Liver (tissue), 9 donors: Measurements from ENCODE around the gene RAB11A. TPM values are rescaled to one million over a fixed set of nuclear protein-coding genes. Genes with fewer than 3 reads are reported as not detected.

ENCODE experiments used
- DNase-seq: peaks from one replicate; pipeline ENCODE4 v3.0.0-alpha.2; 2017; ENCODE audit warnings: low spot score
- H3K27ac ChIP-seq, 2 donors: one replicate each; pipeline ENCODE4 v1.7.0; 2013; ENCODE audit warnings: inconsistent platforms in 2 of 2, low read length in 2 of 2, control low read depth in 1 of 2, low read depth in 1 of 2, mild to moderate bottlenecking in 1 of 2
- H3K27me3 ChIP-seq, 4 donors: one replicate each; pipeline versions ENCODE4 v1.6.1 to v1.7.0; 2013; ENCODE audit warnings: low read length in 3 of 4, inconsistent platforms in 1 of 4, mild to moderate bottlenecking in 1 of 4, moderate library complexity in 1 of 4; ENCODE audit not compliant: control insufficient read depth in 4 of 4, insufficient read depth in 4 of 4
- H3K36me3 ChIP-seq, 4 donors: one replicate each; pipeline versions ENCODE4 v1.6.1 to v1.7.0; 2013; ENCODE audit warnings: low read length in 3 of 4, mild to moderate bottlenecking in 3 of 4, low read depth in 1 of 4, moderate library complexity in 1 of 4; ENCODE audit not compliant: control insufficient read depth in 4 of 4, insufficient read depth in 3 of 4
- H3K4me1 ChIP-seq, 4 donors: one replicate each; pipeline versions ENCODE4 v1.6.1 to v1.7.0; 2013; ENCODE audit warnings: low read length in 3 of 4, mild to moderate bottlenecking in 3 of 4, moderate library complexity in 1 of 4; ENCODE audit not compliant: control insufficient read depth in 4 of 4, insufficient read depth in 4 of 4
- H3K4me3 ChIP-seq, 3 donors: one replicate each; pipeline versions ENCODE4 v1.6.1 to v1.7.0; 2013; ENCODE audit warnings: low read length in 3 of 3, control low read depth in 1 of 3, low read depth in 1 of 3, mild to moderate bottlenecking in 1 of 3
- H3K9ac ChIP-seq, 2 donors: one replicate each; pipeline ENCODE4 v1.7.0; 2013; ENCODE audit warnings: low read length in 2 of 2, mild to moderate bottlenecking in 2 of 2, moderate library complexity in 2 of 2, control low read depth in 1 of 2, low read depth in 1 of 2
- H3K9me3 ChIP-seq, 4 donors: one replicate each; pipeline versions ENCODE4 v1.6.1 to v1.7.0; 2013; ENCODE audit warnings: low read length in 3 of 4; ENCODE audit not compliant: control insufficient read depth in 4 of 4
- ATF3 ChIP-seq: IDR thresholded peaks from 2 replicates; pipeline ENCODE4 v1.6.1; 2016; ENCODE audit warnings: antibody characterized with exemption
- CTCF ChIP-seq: fragments of 150-350 bp; IDR thresholded peaks from 2 replicates; pipeline ENCODE4 v1.5.1; 2017; ENCODE audit warnings: improper control_type of control experiment, low read depth, low read length; ENCODE audit not compliant: missing input control
- EGR1 ChIP-seq, 2 donors: IDR thresholded peaks; 2 replicates each; pipeline ENCODE4 v1.6.1; 2016 to 2018; ENCODE audit warnings: antibody characterized with exemption in 2 of 2, low read depth in 2 of 2
- FOXA2 ChIP-seq: IDR thresholded peaks from 2 replicates; pipeline ENCODE4 v1.6.1; 2016; ENCODE audit warnings: antibody characterized with exemption
- GABPA ChIP-seq, 2 donors: IDR thresholded peaks in 1 of 2; conservative IDR thresholded peaks in 1 of 2; 2 replicates each; pipeline ENCODE4 v1.6.1; 2016; ENCODE audit warnings: antibody characterized with exemption in 2 of 2, mild to moderate bottlenecking in 1 of 2, moderate library complexity in 1 of 2
- HNF4A ChIP-seq, 2 donors: conservative IDR thresholded peaks; 2 replicates each; pipeline ENCODE4 v1.6.1; 2016; ENCODE audit warnings: antibody characterized with exemption in 2 of 2, mild to moderate bottlenecking in 2 of 2
- HNF4G ChIP-seq: IDR thresholded peaks from 2 replicates; pipeline ENCODE4 v1.6.1; 2016; ENCODE audit warnings: antibody characterized with exemption
- JUND ChIP-seq, 2 donors: IDR thresholded peaks; 2 replicates each; pipeline ENCODE4 v1.6.1; 2016; ENCODE audit warnings: antibody characterized with exemption in 2 of 2
- MAX ChIP-seq: IDR thresholded peaks from 2 replicates; pipeline ENCODE4 v1.6.1; 2016; ENCODE audit warnings: antibody characterized with exemption
- NR2F2 ChIP-seq: IDR thresholded peaks from 2 replicates; pipeline ENCODE4 v1.6.1; 2016; ENCODE audit warnings: antibody characterized with exemption
- RAD21 ChIP-seq, 2 donors: IDR thresholded peaks; 2 replicates each; pipeline ENCODE4 v1.6.1; 2016; ENCODE audit warnings: antibody characterized with exemption in 2 of 2, mild to moderate bottlenecking in 2 of 2
- RXRA ChIP-seq, 2 donors: IDR thresholded peaks; 2 replicates each; pipeline ENCODE4 v1.6.1; 2017 to 2018; ENCODE audit warnings: antibody characterized with exemption in 2 of 2, mild to moderate bottlenecking in 1 of 2
- SP1 ChIP-seq: IDR thresholded peaks from 2 replicates; pipeline ENCODE4 v1.6.1; 2018; ENCODE audit warnings: antibody characterized with exemption, mild to moderate bottlenecking
- YY1 ChIP-seq: IDR thresholded peaks from 2 replicates; pipeline ENCODE4 v1.6.1; 2016; ENCODE audit warnings: antibody characterized with exemption, mild to moderate bottlenecking
- ZBTB33 ChIP-seq: IDR thresholded peaks from 2 replicates; pipeline ENCODE4 v1.6.1; 2016; ENCODE audit warnings: antibody characterized with exemption
- WGBS: extraction: QIAGEN DNeasy Blood & Tissue Kit; methylation state at CpG from one replicate; pipeline ENCODE4 v1.1.7; 2013; 5-methylcytosine and 5-hydroxymethylcytosine counted together
- polyA plus RNA-seq, 2 donors: library from polyadenylated mRNA; stranded (reverse) in 1 of 2; unstranded in 1 of 2; fragments of 200-250 nt in 1 of 2; fragments of >200 nt in 1 of 2; fragmentation: Nextera tagmentation in 1 of 2; extraction: Ambion mirVana in 1 of 2; gene quantifications; one replicate each; pipeline versions ENCODE4 v1.2.1 to v1.2.3, GENCODE V29; 2013 to 2015
- total RNA-seq, 2 donors: library from RNA; depleted of rRNA; stranded (reverse); fragments of >200 nt; gene quantifications; one replicate each; pipeline ENCODE4 v1.2.3, GENCODE V29; 2014
- donor health status: healthy.
- donor health status: healthy.
- donor health status: healthy.
- donor health status: healthy.
- donor health status: healthy.

RAB11A gene
- total and polyA plus RNA-seq, 4 donors: 40.6 to 100 (median 81.7) TPM

GRCh38 chr15:65908876-65909275, 39.6 kb downstream of the RAB11A start:
- 97% methylated on average over 4 of the region's 4 CpGs for WGBS
- Histone ChIP-seq H3K36me3 (peaks cover 0 to 23% (median 4%) of the 10 kb centered on the region in 4 donors), H3K9ac (no peak overlapping the region)

GRCh38 chr15:65909831-65910230, 40.5 kb downstream of the RAB11A start:
- peaks cover 0 to 23% (median 4%) of the 10 kb centered on the region in 4 donors for H3K36me3 ChIP-seq
- no peaks in the 10 kb centered on the region for H3K4me1 ChIP-seq
- WGBS: 98% methylated on average over 3 of the region's 3 CpGs
- no peaks in the 10 kb centered on the region for H3K27me3 ChIP-seq
- no peak for DNase-seq
- no peak overlapping the region for H3K9ac ChIP-seq
- no peaks in the 10 kb centered on the region for H3K9me3 ChIP-seq
- H3K4me3 ChIP-seq: no peak overlapping the region
- H3K27ac ChIP-seq: no peak overlapping the region
- TF ChIP-seq FOXA2 (no peak), RXRA (IDR thresholded peaks at IDR 0.05) (no peak), GABPA (IDR thresholded peaks at IDR 0.05 in 1 of 2, conservative IDR thresholded peaks at IDR 0.05 in 1 of 2) (no peak), YY1 (no peak), ZBTB33 (no peak), SP1 (no peak), HNF4A (conservative IDR thresholded peaks at IDR 0.05) (no peak), CTCF (no peak), RAD21 (IDR thresholded peaks at IDR 0.05) (no peak)

More at GRCh38 chr15:65908876-65909275, 39.6 kb downstream of the RAB11A start:
- H3K27me3 ChIP-seq: no peaks in the 10 kb centered on the region
- peak; percentile 19 for DNase-seq
- no peak overlapping the region for H3K27ac ChIP-seq
- H3K9me3 ChIP-seq: no peaks in the 10 kb centered on the region
- H3K4me3 ChIP-seq: no peak overlapping the region
- no peak for TF ChIP-seq MAX
- no peak for TF ChIP-seq HNF4A (conservative IDR thresholded peaks at IDR 0.05)
- TF ChIP-seq HNF4G: no peak
- TF ChIP-seq CTCF: no peak
- no peak for TF ChIP-seq JUND (IDR thresholded peaks at IDR 0.05)
- no peak for TF ChIP-seq RAD21 (IDR thresholded peaks at IDR 0.05)
- no peak for TF ChIP-seq FOXA2
- TF ChIP-seq ZBTB33: no peak
- TF ChIP-seq NR2F2: no peak
- TF ChIP-seq RXRA (IDR thresholded peaks at IDR 0.05): no peak
- TF ChIP-seq SP1: no peak
- TF ChIP-seq EGR1 (IDR thresholded peaks at IDR 0.05; ENCODE audit: low read depth in 2 of 2): no peak
- TF ChIP-seq GABPA (IDR thresholded peaks at IDR 0.05 in 1 of 2, conservative IDR thresholded peaks at IDR 0.05 in 1 of 2): no peak
- no peak for TF ChIP-seq ATF3
- no peaks in the 10 kb centered on the region for H3K4me1 ChIP-seq
